Myocyte (in vitro differentiated cells): ENCODE results near the gene HOXA3. TPM values are rescaled to one million over a fixed set of nuclear protein-coding genes. Genes with fewer than 3 reads are reported as not detected.
A peak's percentile ranks its signal among the peaks of the same experiment; 100 is the strongest.

Source experiments
- DNase-seq: peaks from one replicate; pipeline ENCODE4 v3.0.0-alpha.2; 2012; ENCODE audit warnings: low read depth
- total RNA-seq: library from RNA; depleted of rRNA; stranded (reverse); fragments of >200 nt; gene quantifications from 2 replicates; pipeline ENCODE4 v1.2.3, GENCODE V29; 2014

Gene HOXA3
- total RNA-seq, 1 donor from 2014 or later, result 4.4 TPM

DNA sequence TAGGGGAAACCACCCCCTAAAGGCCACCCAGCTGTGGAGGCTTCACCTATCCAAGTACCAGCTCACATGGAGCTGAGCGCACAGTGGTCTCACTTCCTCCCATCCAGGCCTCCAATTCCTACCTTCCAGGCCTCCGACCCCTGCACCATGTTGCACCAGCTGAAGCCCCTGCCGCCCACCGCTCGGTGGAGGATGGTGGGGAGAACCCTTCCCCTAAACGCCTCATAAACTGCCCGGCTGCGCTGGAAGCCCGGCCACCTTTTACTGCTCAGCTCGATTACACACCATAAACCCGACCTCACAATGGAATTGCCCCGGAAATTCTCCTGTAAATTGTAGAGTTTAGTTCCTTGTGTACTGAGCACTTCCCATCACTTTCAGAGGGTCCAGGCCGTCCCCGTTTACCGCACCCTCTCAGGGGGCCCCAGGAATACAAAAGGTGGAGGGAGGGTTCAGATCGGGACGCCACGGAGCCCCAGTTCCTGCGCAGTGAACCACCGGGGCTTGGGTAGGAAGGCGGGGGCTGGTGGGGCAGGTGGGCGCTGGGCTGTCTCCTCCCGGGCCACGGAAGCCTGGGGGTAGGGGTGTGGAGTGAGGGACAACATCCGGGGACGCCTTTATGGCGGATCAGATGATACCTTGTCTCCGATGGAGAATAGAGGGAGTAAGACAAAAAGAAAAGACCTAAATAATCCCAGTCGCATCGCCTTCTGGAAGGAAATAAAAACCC, 5.5 kb upstream of the HOXA3 start:
- no peak for DNase-seq

DNA sequence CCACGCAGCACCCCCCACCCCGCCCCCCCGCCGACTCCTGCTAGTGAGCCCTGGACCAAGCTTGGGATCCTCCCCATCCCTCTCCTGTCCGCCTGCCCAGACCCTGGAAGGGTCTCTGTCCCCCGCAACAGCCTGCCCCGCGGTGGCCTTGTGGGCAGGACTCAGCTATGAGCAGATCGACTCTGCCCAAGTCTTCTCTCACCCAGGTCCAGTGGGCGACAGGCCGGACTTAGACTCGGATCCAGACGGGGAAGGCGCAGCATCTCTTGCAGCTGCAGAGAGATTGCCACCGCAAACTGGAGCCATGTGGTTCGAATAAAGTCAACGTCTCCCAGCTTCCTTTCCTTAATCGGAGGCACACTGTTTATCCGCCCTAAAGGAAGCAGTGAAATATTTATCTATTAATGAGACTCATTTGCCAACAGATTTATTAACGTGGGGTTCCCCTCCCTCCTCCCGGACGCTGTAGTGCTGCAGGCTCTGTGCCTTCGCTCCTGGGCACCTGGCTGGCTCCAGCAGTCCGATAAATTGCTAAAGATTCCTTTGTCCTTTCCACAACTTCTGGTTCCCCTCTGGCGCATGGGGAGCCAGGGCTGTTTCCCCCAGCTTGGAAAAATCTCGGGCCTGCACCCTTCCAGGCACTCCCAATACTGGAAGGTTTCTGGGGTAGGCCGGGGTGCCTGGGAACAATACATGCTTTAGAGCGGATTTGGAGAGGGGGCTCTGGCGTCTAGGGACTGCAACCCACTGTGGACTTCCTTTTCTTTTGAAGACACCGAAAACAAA, 4.7 kb upstream of the HOXA3 start:
- no peak for DNase-seq

DNA sequence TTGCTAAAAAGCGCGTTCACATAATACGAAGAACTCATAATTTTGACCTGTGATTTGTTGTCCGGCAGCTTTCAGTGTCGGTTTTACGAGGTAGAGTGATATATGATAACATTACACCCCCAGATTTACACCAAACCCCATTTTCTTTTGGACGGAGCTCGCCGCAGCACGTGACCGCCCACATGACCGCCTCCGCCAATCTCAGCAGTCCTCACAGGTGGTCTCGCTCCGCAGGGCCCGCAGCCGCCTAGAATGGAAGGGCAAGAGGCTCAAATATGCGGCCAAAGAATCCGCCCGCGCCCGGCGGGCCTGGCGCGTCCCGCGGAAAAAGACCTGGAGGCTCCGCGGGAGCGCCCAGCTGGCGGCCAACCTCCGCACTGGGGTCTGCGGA, 4.1 kb upstream of the HOXA3 start, which contains the start of gene HOXA7:
TSS of gene HOXA7 (minus strand) at position 168 of the 391 bp plus-strand sequence. CDS start at position 38, 130 bp downstream.
- peak; percentile 90 for DNase-seq

DNA sequence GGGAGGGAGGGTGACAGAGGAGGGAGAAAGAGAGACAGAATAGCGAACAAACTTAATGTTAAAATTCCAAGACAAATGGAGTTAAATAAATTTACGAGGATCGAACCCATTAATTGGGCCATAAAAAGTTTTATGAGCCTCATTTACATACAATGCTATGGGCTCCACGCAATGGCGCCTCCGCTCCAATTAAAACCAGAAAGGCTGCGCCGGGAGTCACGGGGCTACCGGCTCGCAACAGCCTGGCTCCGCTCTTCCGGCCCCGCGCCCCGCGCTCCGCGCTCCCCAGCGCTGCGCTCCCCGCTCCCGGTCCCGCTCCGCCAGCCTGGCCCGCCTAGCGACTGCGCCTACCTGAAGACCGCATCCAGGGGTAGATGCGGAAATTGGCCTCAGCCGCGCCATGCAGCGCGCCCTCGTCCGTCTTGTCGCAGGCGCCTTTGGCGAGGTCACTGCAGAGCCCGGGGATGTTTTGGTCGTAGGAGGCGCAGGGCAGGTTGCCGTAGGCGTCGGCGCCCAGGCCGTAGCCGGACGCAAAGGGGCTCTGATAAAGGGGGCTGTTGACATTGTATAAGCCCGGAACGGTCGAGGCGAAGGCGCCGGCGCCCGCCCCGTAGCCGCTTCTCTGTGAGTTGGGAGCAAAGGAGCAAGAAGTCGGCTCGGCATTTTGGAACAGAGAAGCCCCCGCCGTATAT, 3.6 kb upstream of the HOXA3 start:
- peak; percentile 67 for DNase-seq

DNA sequence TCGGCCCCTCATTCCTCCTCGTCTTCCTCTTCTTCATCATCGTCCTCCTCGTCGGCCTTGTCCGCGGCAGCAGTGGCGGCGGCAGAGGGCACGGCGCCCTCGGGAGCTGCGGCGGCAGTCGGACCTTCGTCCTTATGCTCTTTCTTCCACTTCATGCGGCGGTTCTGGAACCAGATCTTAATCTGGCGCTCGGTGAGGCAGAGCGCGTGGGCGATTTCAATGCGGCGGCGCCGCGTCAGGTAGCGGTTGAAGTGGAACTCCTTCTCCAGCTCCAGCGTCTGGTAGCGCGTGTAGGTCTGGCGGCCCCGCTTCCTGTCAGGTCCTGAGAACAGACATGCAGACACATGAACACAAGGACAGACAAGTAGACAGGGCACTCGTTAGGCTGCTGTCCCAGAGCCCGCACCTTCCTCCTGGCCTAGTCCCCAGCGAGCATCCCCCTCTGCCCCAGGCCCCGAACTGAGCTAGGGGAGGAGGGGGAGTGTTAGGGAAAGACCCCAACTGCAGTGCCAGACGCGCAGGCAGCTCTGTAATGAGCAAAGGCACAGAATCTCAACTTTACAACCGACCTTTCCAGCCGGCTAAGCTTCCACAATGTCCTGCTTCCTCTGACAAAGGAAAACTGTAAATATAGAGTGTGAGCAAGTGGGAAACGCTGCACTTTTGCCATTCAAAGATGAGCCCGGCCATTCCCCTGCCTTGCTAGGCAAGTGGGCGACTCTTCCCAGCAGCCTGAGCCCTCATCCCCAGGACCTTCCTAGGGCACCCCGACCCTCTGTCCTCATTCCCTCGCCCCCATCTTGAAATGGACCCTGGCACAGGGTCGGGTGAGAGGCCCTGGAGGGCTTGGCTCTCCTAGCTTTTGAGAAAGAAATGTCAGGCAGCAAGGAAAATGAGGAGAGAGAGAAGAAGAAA, 2.8 kb upstream of the HOXA3 start:
- DNase-seq, result no peak

DNA sequence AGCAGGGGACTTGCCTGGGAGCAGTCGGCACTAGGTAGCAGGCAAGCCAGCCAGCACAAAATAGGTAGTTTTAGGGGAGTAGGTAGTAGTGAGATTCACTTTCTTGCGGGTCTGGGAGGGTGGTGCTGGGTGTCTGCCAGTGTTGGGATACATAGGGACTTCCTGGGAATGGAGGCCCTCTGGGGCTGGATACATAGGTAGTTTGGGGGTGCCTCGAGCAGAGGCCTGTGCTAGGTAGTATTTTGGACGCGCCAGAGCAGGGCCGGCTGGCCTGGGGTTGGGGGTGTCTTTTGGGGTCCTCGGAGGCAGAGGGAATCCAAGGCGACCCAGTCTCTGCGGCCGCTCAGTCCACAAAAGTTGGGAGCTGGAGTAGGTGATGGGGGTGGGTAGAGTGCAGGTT, 2.0 kb upstream of the HOXA3 start:
- DNase-seq, result no peak

DNA sequence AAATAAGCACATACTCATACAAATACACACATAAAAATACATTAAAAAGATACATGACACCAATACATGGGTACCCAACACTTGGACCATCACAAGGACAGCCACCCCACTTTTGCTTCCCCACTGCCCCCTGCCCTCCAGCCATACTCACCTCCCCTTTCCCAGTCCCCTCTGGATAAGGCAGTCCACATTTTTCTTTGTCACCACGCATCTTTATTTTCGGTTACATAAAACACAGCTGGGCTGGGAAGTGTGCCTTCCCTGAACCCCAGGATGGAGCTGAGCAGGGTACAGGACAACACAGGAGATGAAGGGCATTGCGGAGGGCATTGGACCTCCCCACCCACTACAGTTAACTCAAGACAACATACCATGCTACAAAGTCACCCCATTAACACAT, 1.1 kb upstream of the HOXA3 start:
- DNase-seq, result no peak

DNA sequence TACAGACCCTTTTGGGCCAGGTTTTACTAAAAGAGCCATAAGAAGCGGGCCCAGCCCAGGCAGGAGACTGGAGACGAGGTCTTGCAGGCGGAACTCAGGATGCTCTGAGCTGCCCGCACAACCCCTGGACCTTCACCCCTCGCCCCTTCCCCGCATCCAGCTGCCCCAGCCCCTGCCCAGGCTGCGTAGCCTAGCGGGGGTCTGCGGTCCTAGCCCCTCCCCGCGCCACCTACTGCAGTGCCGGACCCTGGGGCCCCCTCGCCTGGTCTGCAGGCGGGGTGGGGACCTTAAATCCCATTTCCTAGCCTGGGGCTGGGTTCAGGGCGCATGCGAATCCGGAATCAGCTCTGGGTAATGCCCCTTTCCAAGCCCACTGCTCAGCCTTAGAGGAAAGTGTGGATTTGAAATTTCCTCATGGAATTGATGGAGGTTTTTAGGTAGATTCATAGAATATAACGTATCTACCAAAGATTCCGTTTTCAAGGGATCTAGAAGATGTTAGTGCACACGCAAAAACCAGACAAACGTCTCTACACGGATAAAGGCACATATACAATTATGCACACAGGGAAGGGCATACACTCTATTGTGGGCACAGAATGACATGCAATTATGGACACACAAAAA, 546 bp upstream of the HOXA3 start:
- DNase-seq, result no peak

DNA sequence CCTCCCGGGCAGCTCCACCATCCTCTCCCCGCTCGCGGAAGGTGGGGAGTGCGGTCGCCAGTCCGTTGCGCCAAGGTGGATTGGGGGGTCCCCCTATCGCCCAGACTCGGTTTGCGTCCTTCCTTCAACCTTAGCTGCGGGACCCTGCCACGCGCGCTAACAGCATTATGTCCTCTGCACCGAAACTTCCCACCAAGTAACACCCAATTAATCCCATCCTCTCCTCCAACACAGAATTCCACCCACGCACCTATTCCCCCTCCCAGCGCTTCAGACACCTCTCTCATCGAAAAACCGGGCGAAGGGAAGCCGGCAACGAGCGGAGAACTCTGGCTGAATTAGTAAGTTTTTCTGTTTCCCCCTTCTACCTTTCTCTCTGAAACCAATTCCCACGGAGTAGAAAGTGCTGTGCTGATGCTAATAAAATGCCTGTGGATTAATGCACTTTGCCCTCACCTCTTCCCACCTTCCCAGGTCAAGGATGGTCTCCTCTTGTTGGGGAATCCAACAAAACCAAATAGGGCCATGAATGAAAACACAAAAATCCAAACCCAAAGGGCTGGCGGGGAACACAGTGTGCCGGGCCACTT, 947 bp downstream of the HOXA3 start:
- DNase-seq, result no peak

DNA sequence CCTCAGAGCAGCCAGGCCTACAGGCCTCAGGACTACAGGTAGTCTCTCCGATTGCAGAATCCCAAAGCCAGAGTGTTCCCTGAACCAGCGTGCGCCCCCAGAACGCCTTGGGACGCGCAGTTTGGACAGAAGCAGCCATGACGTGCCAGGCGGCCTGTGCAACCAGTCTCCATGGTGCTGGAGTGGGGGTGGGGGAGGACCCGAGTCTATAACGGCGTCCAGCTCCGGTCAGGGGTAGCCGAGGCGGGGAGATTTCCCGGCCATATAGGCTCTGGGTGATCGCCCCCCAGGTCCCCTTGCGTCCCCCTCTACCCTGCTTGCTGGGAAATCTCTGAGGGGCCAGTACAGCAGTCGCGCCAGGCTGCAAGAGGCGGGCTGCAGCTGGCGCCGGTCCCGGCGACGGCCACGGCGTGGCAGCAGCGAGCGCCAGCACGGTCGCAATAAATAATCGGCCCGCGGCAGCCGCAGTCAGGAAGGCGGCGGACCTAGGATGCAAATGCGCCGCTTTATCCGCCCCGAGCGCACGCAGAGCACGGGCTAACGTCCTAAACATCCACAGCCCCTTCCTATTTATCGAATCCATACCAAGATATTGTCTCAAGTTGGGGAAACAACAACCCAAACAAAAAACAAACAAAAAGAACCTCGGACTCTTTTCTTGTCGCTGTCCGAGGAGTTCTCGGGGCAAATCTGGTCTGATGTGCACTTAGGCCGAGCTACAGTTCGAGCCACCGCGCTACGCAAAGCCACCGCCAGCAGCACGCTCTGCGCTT, 1.6 kb downstream of the HOXA3 start:
- peak; percentile 86 for DNase-seq

DNA sequence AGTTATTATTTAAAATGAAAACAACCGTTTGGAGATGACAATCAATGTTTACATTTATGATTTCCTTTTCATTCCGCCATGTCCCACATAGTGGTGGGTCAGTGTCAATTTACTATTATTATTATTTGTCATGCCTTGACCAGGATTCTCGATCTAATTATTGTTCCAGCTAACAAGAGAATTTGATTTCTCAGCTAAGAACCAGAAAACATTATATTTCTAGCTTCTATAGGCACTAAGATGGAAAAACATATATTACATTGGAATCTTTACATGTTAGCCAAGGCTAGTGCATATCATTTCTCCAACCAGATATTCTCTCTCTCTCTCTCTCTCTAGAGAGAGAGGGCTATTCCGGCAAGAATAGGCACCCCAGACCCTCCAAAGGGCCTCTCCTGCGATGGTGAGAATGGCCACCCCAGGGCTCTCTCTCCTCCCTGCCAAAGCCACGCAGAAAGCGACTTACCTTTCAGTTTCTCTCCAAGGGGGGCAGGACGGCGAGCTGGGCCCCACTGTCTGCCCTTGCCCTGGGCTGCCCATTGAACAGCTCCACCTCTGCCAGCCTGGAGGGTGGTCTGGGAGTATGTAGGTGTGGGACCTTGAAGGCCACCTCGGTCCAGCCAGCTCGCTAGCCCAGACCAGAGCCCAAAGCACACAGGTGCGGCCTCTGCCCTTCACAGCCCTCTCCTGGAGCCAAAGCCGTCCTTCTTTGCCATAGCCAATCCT, 2.4 kb downstream of the HOXA3 start:
- DNase-seq, result no peak

DNA sequence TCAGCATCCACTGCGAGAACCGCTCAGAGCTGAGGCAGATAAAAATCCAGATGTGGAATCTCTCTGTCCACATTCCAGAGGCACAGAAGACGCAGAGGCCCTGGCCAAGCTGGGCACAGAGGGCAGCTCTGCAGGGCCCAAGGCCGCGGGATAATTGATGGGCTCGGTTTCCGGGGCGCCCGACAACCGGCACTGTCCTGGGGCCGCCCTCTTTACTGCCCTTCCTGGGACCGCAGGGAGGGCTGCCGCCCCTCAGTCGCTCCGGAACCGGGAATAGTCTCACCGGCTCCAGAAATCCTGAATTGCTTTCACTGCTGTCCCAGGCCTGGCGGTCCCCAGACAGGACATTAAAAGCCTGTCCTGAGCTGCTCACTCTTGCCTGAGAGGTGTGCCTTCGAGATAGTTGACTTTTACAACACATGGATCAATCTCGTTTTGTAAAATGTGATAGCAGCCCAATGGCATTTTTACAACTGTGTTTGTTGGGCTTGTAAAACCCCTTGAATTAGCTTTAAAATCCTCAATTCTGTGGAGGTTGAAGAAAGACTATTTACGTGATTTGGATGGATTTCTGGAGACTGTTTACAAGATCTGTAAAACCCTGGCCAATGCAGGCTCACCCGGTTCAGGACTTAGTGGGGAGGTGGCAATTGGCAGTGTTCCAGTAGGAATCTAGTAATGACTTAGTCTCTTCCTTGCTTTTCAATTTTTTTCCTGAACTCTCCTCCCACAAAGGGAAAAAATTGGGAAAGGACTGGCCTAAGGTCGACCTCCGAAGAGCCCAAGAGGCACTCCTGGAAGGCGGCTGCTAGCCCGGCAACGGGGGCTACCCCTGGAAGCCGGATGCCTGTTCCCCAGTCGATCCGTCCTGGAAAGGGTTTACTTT, 3.4 kb downstream of the HOXA3 start:
- DNase-seq, result no peak

DNA sequence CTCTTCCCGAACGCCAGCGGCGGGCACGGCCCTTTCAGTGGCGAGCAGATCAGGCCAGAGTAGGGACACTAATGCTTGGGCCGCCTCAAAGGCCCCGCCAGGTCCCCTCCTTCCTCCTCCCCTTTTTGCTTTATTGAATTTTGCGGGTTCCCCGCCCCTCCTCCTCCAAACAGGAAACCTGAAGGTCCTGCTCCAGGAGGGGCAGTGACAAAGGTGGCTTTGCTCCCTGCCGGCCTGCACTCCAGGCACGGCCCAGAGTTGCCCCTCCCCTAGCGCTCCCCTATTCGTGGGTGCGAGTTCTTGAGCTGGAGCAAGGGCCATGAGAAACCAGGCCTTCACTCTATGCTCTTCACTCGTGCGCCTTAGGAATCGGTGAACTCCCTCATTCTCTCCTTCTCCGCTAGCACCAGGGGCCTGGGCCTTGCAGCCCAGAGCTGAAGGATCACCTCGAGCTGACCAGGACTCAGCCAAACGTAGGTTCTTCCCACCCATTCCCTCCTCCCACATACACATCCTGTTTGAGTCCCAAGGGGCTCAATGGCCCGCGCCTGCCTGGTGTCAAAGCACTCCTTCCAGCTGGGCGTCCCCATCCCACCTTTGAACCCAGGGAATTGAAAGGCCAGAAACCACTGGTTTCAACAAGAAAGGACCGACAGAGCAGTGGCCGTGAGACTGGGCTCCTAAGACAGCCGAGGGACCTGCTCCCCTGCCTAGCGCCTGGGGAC, 4.2 kb downstream of the HOXA3 start:
- no peak for DNase-seq

DNA sequence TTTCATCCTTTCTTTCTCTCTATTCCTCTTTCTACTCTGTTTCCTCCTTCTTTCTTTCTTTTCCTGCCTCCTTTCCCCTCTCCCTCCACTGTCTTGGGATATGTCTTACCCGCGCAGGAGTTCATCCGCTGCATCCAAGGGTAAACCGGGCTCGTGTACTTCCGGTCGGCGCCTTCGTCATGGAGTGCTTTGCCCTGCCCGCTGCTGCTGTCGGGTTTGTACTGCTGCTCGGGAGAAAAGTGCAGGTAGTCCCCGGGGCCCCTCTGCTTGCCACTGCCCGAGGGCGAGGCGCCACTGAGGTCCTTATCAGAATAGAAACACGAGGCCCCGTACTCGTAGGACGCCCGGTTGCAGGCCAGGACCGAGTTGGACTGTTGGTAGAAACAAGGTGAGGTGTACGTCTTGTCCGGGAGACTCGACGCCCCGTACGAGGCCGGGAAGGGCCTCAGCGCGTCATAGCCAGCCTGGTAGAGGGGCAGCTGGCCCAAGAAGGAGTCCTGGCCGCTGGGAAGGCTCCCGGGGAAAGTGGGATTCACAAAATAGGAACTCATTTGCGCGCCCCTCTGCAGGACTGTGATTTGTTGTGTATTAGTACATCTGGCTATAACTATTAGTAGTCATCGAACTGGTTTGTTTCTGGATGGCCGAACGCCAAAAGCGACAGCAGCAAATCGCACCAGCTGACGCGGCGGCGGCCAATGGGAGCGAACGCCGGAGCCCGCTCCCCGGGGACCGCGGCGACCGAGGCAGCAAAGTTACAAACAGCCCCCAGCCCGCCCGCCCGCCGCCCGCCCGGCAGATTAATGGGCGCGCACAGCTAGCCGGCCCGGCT, 5.0 kb downstream of the HOXA3 start, which contains the start of gene HOXA6:
TSS of gene HOXA6 (minus strand) at position 576 of the 832 bp plus-strand sequence. CDS start at position 551, 25 bp downstream.
- no peak for DNase-seq

DNA sequence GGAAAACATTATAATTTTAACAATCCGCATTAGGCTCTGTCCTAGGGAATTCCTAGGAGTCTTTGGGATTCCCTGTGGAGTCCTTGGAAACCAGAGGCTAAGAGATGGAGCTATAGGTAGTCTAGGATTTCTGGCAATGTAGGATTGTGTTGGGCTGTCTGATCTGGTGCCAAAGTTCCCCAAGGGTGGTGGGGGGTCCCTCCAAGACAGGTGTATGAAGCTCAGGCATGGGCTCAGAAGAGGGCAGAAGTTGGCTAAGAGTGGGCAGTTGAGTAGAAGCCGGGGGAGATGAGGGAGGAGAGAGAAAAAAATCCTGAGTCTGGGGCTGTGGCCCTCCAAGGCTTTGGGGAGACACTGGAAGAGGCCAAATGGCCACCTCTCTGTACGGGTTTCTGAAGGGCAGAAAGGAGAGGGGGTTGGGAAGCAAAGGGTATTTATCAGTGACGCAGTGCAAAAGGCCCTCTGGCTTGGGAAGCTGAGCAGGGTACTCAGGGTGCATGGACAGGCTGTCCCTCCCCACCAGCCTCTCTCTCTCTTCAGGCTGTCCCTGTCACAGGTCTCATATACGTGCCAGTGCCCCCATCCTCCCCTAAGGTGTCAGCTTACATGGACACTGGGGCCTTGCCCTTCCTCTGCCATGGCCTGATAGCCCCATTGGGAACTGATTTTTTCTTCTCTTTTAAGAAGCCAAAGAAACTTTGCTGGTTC, 5.7 kb downstream of the HOXA3 start:
- no peak for DNase-seq
